ENCODE data around the gene HAUS6. TPM values are rescaled to one million over a fixed set of nuclear protein-coding genes. Genes with fewer than 3 reads are reported as not detected.

HAUS6 gene
- total and polyA plus RNA-seq, 2 experiments from 2014 or later = 32.7 to 48.7 TPM

DNA sequence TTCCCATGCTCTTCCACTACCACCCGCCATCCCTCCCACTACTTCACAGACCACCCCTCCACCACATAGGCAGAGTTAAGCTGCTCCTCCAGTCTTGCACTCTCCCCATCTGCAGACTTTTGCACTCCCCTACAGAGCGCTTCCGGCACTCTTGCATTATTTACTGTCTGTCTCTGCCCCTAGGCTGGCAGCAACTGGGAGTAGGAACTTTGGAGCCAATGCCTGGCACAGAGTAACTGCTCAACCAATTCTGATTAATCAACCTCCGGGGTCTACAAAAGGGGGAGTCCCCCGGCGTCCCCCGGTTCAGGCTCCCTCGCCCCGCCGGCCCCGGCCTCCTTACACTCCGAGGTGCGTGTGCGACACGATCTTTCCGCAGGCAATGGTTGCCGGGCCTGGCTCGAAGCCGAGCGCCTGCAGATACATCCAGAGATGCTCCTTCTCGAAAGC lies 498 bp downstream of the HAUS6 start (continued):
- TF ChIP-seq ZNF462 (CRISPR knock-in tag; IDR thresholded peaks at IDR 0.05) = no peak
- no peak for TF ChIP-seq REST (IDR thresholded peaks at IDR 0.05; ENCODE audit: unreplicated experiment)
- TF ChIP-seq ZNF114 (CRISPR knock-in tag; IDR thresholded peaks at IDR 0.05) = no peak

GRCh38 chr9:19101203-19101602 lies 1.5 kb downstream of the HAUS6 start:
- peaks cover 19% of the 10 kb centered on the region; the same call in 2 of the 3 replicates for H3K36me3 Mint-ChIP-seq (ENCODE audit: low read depth)
- H3K36me3 ChIP-seq (ENCODE audit: insufficient read depth) = peaks cover 6% of the 10 kb centered on the region
- peaks cover 12% of the 10 kb centered on the region for H3K4me1 ChIP-seq (ENCODE audit: insufficient read depth)
- H3K27me3 Mint-ChIP-seq (ENCODE audit: insufficient read depth, low read depth, poor library complexity) = peaks cover 6% of the 10 kb centered on the region
- no peak for DNase-seq (ENCODE audit: low spot score)
- H3K79me2 ChIP-seq (replicated peaks; ENCODE audit: insufficient read depth) = peaks cover 64% of the 10 kb centered on the region
- peak overlapping the region; percentile 99 for H3K4me3 Mint-ChIP-seq
- H3K4me3 ChIP-seq = peak overlapping the region; percentile 100
- H3K9me3 Mint-ChIP-seq = no peaks in the 10 kb centered on the region
- peak overlapping the region; percentile 95 for H3K4me2 ChIP-seq
- ATAC-seq = no peak
- peaks cover 7% of the 10 kb centered on the region for H3K4me1 Mint-ChIP-seq
- H3K27me3 ChIP-seq (ENCODE audit: insufficient read depth) = no peaks in the 10 kb centered on the region
- no peak overlapping the region for H3K27ac ChIP-seq (ENCODE audit: low read depth)
- H3K9me2 ChIP-seq (ENCODE audit: insufficient read depth) = no peaks in the 10 kb centered on the region
- no peak overlapping the region for H2AFZ ChIP-seq
- H3F3A ChIP-seq (replicated peaks; ENCODE audit: low read depth) = no peaks in the 10 kb centered on the region
- no peak overlapping the region for H3K27ac Mint-ChIP-seq
- H4K20me1 ChIP-seq (replicated peaks; ENCODE audit: insufficient read depth) = peaks cover 32% of the 10 kb centered on the region
- TF ChIP-seq POLR2AphosphoS5 (IDR thresholded peaks at IDR 0.05; ENCODE audit: low read depth) (no peak), REST (IDR thresholded peaks at IDR 0.05; ENCODE audit: unreplicated experiment) (no peak), CTCF (conservative IDR thresholded peaks at IDR 0.05; ENCODE audit: low read depth in 2 of 2) (no peak), EZH2 (IDR thresholded peaks at IDR 0.05; ENCODE audit: low read depth, unreplicated experiment) (no peak)

All from GM23338 (cell line).